Naive thymus-derived CD4-positive, alpha-beta T cell (primary cell): ENCODE data around the gene ZNF648. TPM values are rescaled to one million over a fixed set of nuclear protein-coding genes. Genes with fewer than 3 reads are reported as not detected.

Source experiments
- ATAC-seq: fragments of 150-1000 bp; cut with Tn5 transposase; 2 replicates; pipeline ENCODE4 v1.10.0; 2021; ENCODE audit warnings: mild to moderate bottlenecking, moderate library complexity
- CTCF ChIA-PET: fragments of 350-600 bp; sonication (Branson Sonifier 250); formaldehyde crosslinking; loops from one replicate; lab custom pipeline; 2021; ENCODE audit warnings: antibody characterized with exemption; lab: Charles Lee
- POLR2A ChIA-PET: fragments of 350-600 bp; sonication (Branson Sonifier 250); formaldehyde crosslinking; loops from one replicate; lab custom pipeline; 2021; ENCODE audit warnings: antibody characterized with exemption, inconsistent platforms; lab: Charles Lee
- DNase-seq, 9 donors: peaks; one replicate each; pipeline versions ENCODE4 v3.0.0 to v3.0.0-alpha.2; 2020 to 2022; ENCODE audit warnings: mixed read lengths in 1 of 9
- H3K27ac ChIP-seq: one replicate; pipeline ENCODE4 v1.7.0; 2013; ENCODE audit warnings: mild to moderate bottlenecking, low read depth, low read length, moderate library complexity
- H3K27me3 ChIP-seq, 2 donors: one replicate each; pipeline ENCODE4 v1.7.0; 2013; ENCODE audit warnings: low read length in 2 of 2, mild to moderate bottlenecking in 2 of 2, moderate library complexity in 2 of 2; ENCODE audit not compliant: control insufficient read depth in 2 of 2, insufficient read depth in 2 of 2
- H3K36me3 ChIP-seq, 3 experiments: 1 replicate in 2 of 3; 2 replicates in 1 of 3; pipeline ENCODE4 v1.7.0; 2013; ENCODE audit warnings: low read length in 3 of 3, mild to moderate bottlenecking in 3 of 3, moderate library complexity in 1 of 3; ENCODE audit not compliant: insufficient read depth in 3 of 3, control insufficient read depth in 2 of 3
- H3K4me1 ChIP-seq, 2 donors: one replicate each; pipeline ENCODE4 v1.7.0; 2013; ENCODE audit warnings: low read length in 2 of 2, mild to moderate bottlenecking in 2 of 2, moderate library complexity in 1 of 2; ENCODE audit not compliant: control insufficient read depth in 2 of 2, insufficient read depth in 2 of 2
- H3K4me3 ChIP-seq: 2 replicates; pipeline ENCODE4 v1.7.0; 2013; ENCODE audit warnings: mild to moderate bottlenecking, low read length
- H3K9me3 ChIP-seq, 3 experiments: 1 replicate in 2 of 3; 2 replicates in 1 of 3; pipeline ENCODE4 v1.7.0; 2013; ENCODE audit warnings: low read length in 3 of 3; ENCODE audit not compliant: control insufficient read depth in 2 of 3
- H3K27ac Mint-ChIP-seq, 9 donors: one replicate each; pipeline ENCODE4 v1.8.0; 2020 to 2022; ENCODE audit warnings: mixed read lengths in 9 of 9, mild to moderate bottlenecking in 8 of 9, moderate library complexity in 5 of 9, inconsistent platforms in 2 of 9
- H3K27me3 Mint-ChIP-seq, 5 donors: one replicate each; pipeline ENCODE4 v1.8.0; 2021 to 2022; ENCODE audit warnings: mixed read lengths in 5 of 5, mild to moderate bottlenecking in 1 of 5
- H3K36me3 Mint-ChIP-seq, 5 donors: one replicate each; pipeline ENCODE4 v1.8.0; 2020 to 2022; ENCODE audit warnings: mixed read lengths in 5 of 5, mild to moderate bottlenecking in 3 of 5, inconsistent platforms in 1 of 5
- H3K4me1 Mint-ChIP-seq, 7 donors: one replicate each; pipeline ENCODE4 v1.8.0; 2020 to 2022; ENCODE audit warnings: mixed read lengths in 7 of 7, mild to moderate bottlenecking in 3 of 7, inconsistent platforms in 1 of 7
- H3K4me3 Mint-ChIP-seq, 10 donors: one replicate each; pipeline ENCODE4 v1.8.0; 2020 to 2022; ENCODE audit warnings: mild to moderate bottlenecking in 10 of 10, mixed read lengths in 10 of 10, moderate library complexity in 6 of 10, inconsistent platforms in 2 of 10
- H3K9me3 Mint-ChIP-seq, 11 donors: one replicate each; pipeline ENCODE4 v1.8.0; 2020 to 2022; ENCODE audit warnings: mixed read lengths in 11 of 11, mild to moderate bottlenecking in 4 of 11, inconsistent platforms in 1 of 11, moderate library complexity in 1 of 11
- intact Hi-C, 2 donors: fragments of 100-400 bp; cut with micrococcal nuclease; formaldehyde crosslinking; loops; one replicate each; pipeline ENCODE4 v1.15.1; 2023
- polyA plus RNA-seq, 2 donors: library from polyadenylated mRNA; unstranded; fragments of 300-500 nt; fragmentation: Illumina TruSeq; gene quantifications; one replicate each; pipeline ENCODE4 v1.2.3, GENCODE V29; 2021
- total RNA-seq, 6 experiments: library from RNA in 5 of 6; stranded (reverse) in 5 of 6; gene quantifications; 1 replicate in 5 of 6; 2 replicates in 1 of 6; pipeline ENCODE4 v1.2.3 and lab custom pipeline; 2021 to 2026

The ZNF648 gene
- total and polyA plus RNA-seq, 7 experiments from 2014 or later, result 0.07 to 0.13 TPM; not detected in 5

DNA sequence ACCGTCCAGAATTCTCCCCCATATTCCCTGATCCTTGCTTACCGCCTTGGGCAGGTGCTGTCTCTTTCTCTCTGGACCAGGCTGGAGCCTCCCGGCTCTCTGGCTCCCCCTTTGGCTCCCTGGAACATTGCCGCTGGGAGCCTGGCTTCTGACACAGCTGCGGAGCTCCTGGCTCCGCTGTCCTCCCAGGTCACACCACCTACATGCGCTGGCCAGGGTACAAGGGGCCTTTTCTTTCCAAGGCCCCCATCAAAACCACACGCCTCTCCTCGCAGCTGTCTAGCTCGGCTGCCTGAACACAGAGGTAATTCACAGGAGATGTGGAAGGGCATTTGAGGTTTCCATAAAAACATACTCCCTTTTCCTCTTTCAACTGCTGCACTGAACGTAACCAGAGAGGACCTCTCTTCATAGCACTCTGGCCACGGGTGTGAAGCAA lies 7.5 kb upstream of the ZNF648 start:
- H3K27me3 ChIP-seq, result no peaks in the 10 kb centered on the region
- Mint-ChIP-seq H3K9me3 (no peaks in the 10 kb centered on the region), H3K27me3 (peaks cover 11 to 37% (median 30%) of the 10 kb centered on the region in 5 donors), H3K4me1 (peaks cover 0 to 10% (median 2%) of the 10 kb centered on the region in 7 donors), H3K36me3 (no peaks in the 10 kb centered on the region), H3K4me3 (peak overlapping the region in 1 of 10 donors; percentile 35), H3K27ac (no peak overlapping the region)
- peak; percentile 51 for ATAC-seq
- no peaks in the 10 kb centered on the region for H3K9me3 ChIP-seq
- no peaks in the 10 kb centered on the region for H3K36me3 ChIP-seq
- H3K4me3 ChIP-seq, result no peak overlapping the region
- CTCF ChIA-PET, result interaction anchor here (0.5 to 2.8 kb wide), 4 partner anchors 12 to 1135 kb away, joined by 3 to 13 read pairs (median 4); no protein-coding TSS in a partner anchor
- POLR2A ChIA-PET, result no interaction called here
- intact Hi-C loops, result no loop called here
- DNase-seq, result peak in 1 of 9 donors; percentile 41
- no peak overlapping the region for H3K27ac ChIP-seq
- H3K4me1 ChIP-seq, result no peaks in the 10 kb centered on the region

DNA sequence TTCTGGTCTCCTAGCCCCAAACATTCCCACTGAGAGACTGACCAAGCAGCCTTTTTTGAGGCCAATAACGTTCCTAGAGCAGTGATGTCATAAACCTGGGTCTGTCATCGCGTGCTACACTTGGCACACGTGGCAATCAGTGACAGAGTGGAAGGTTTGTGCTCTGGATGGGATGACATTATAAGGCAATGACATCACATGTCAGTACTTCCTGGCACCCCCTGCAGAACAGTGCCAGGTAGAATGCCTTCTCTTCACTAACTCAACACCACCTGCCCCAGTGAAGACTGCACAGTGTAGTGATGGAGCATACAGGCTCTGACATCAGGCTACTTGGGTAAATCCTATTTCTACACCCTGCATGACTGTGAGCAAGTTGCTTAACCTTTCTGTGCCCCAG lies 5.4 kb upstream of the ZNF648 start:
- CTCF ChIA-PET, result interaction anchor here (1.0 kb wide), 1 partner anchor 330 kb away, joined by 3 read pairs; no protein-coding TSS in a partner anchor

GRCh38 chr1:182065126-182065845 lies 3.8 kb upstream of the ZNF648 start:
- no peak for DNase-seq
- peaks cover 31 to 60% (median 53%) of the 10 kb centered on the region in 5 donors for H3K27me3 Mint-ChIP-seq
- H3K27ac Mint-ChIP-seq, result no peak overlapping the region
- H3K36me3 ChIP-seq, result no peaks in the 10 kb centered on the region
- no peaks in the 10 kb centered on the region for H3K9me3 ChIP-seq
- H3K4me1 Mint-ChIP-seq, result peaks cover 0 to 10% (median 2%) of the 10 kb centered on the region in 7 donors
- intact Hi-C loops, result no loop called here
- no peak for ATAC-seq
- CTCF ChIA-PET, result interaction anchor here (1.7 kb wide), 1 partner anchor 11 kb away, joined by 10 read pairs; no protein-coding TSS in a partner anchor
- H3K36me3 Mint-ChIP-seq, result no peaks in the 10 kb centered on the region
- no peak overlapping the region for H3K27ac ChIP-seq
- peaks cover 0 to 7% (median 0%) of the 10 kb centered on the region in 11 donors for H3K9me3 Mint-ChIP-seq
- POLR2A ChIA-PET, result no interaction called here
- no peak overlapping the region for H3K4me3 ChIP-seq
- H3K4me1 ChIP-seq, result no peaks in the 10 kb centered on the region
- H3K4me3 Mint-ChIP-seq, result no peak overlapping the region
- H3K27me3 ChIP-seq, result no peaks in the 10 kb centered on the region

More for the DNA sequence above, 5.4 kb upstream of the ZNF648 start:
- no peaks in the 10 kb centered on the region for H3K9me3 ChIP-seq
- H3K4me3 ChIP-seq, result no peak overlapping the region
- POLR2A ChIA-PET, result no interaction called here
- Mint-ChIP-seq H3K36me3 (no peaks in the 10 kb centered on the region), H3K9me3 (peaks cover 0 to 7% (median 0%) of the 10 kb centered on the region in 11 donors), H3K4me3 (no peak overlapping the region), H3K27me3 (peaks cover 18 to 47% (median 40%) of the 10 kb centered on the region in 5 donors), H3K27ac (no peak overlapping the region), H3K4me1 (peaks cover 0 to 10% (median 2%) of the 10 kb centered on the region in 7 donors)
- H3K36me3 ChIP-seq, result no peaks in the 10 kb centered on the region
- H3K27ac ChIP-seq, result no peak overlapping the region
- H3K27me3 ChIP-seq, result no peaks in the 10 kb centered on the region
- ATAC-seq (no peak), DNase-seq (no peak)
- intact Hi-C loops, result no loop called here
- no peaks in the 10 kb centered on the region for H3K4me1 ChIP-seq

- Histone ChIP-seq H3K36me3 (no peaks in the 10 kb centered on the region), H3K27ac (no peak overlapping the region), H3K9me3 (no peaks in the 10 kb centered on the region), H3K4me1 (no peaks in the 10 kb centered on the region), H3K4me3 (no peak overlapping the region), H3K27me3 (no peaks in the 10 kb centered on the region)
- intact Hi-C loops, result no loop called here
- H3K4me3 Mint-ChIP-seq, result no peak overlapping the region
- H3K27ac Mint-ChIP-seq, result no peak overlapping the region
- ChIA-PET CTCF (interaction anchor here (1.7 kb wide), 1 partner anchor 11 kb away, joined by 10 read pairs; no protein-coding TSS in a partner anchor), POLR2A (no interaction called here)
- peaks cover 0 to 7% (median 0%) of the 10 kb centered on the region in 11 donors for H3K9me3 Mint-ChIP-seq
- DNase-seq (no peak), ATAC-seq (no peak)
- H3K4me1 Mint-ChIP-seq, result peaks cover 0 to 10% (median 2%) of the 10 kb centered on the region in 7 donors
- H3K36me3 Mint-ChIP-seq, result no peaks in the 10 kb centered on the region
- peaks cover 34 to 62% (median 58%) of the 10 kb centered on the region in 5 donors for H3K27me3 Mint-ChIP-seq
Measured at GRCh38 chr1:182064611-182065010, 3.1 kb upstream of the ZNF648 start.

GRCh38 chr1:182062223-182062622 lies 711 bp upstream of the ZNF648 start:
- no peaks in the 10 kb centered on the region for H3K9me3 ChIP-seq
- Mint-ChIP-seq H3K9me3 (peaks cover 0 to 7% (median 0%) of the 10 kb centered on the region in 11 donors), H3K36me3 (peaks cover 0 to 5% (median 0%) of the 10 kb centered on the region in 5 donors), H3K4me3 (no peak overlapping the region), H3K4me1 (peaks cover 0 to 4% (median 0%) of the 10 kb centered on the region in 7 donors), H3K27ac (no peak overlapping the region), H3K27me3 (peaks cover 37 to 63% (median 60%) of the 10 kb centered on the region in 5 donors)
- intact Hi-C loops, result no loop called here
- no peak for ATAC-seq
- H3K27me3 ChIP-seq, result no peaks in the 10 kb centered on the region
- H3K36me3 ChIP-seq, result no peaks in the 10 kb centered on the region
- H3K4me3 ChIP-seq, result no peak overlapping the region
- H3K27ac ChIP-seq, result no peak overlapping the region
- ChIA-PET POLR2A (no interaction called here), CTCF (no interaction called here)
- DNase-seq, result no peak
- no peaks in the 10 kb centered on the region for H3K4me1 ChIP-seq

DNA sequence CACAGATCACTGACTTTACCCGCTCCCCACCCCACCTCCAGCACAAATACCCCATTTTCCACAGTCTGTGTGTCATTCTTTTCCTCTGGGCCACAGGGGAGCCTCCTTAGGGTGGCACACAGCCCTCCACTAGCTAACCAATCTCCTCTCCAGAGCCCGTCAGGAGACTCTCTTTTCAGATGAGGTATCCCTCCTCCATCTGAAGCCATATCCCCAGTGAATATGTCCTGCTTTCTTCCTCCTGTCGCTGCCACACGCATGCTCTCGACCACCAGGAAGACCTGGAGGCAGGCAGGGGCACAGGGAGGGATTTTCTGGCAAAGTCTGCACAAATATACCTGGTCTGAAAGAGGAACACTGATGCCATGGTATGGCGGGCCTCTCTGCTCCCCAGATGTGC lies 635 bp downstream of the ZNF648 start:
- DNase-seq (no peak), ATAC-seq (no peak)
- Mint-ChIP-seq H3K4me3 (no peak overlapping the region), H3K27ac (no peak overlapping the region), H3K9me3 (peaks cover 0 to 7% (median 0%) of the 10 kb centered on the region in 11 donors), H3K36me3 (peaks cover 0 to 5% (median 0%) of the 10 kb centered on the region in 5 donors), H3K4me1 (peaks cover 0 to 4% (median 0%) of the 10 kb centered on the region in 7 donors), H3K27me3 (peaks cover 40 to 67% (median 64%) of the 10 kb centered on the region in 5 donors)
- Histone ChIP-seq H3K27me3 (no peaks in the 10 kb centered on the region), H3K27ac (no peak overlapping the region), H3K9me3 (no peaks in the 10 kb centered on the region), H3K4me1 (no peaks in the 10 kb centered on the region), H3K4me3 (no peak overlapping the region), H3K36me3 (no peaks in the 10 kb centered on the region)
- ChIA-PET CTCF (no interaction called here), POLR2A (no interaction called here)
- intact Hi-C loops, result no loop called here
